ENCODE data around the gene FOXN3.

The FOXN3 gene

GRCh38 chr14:89283327-89284060, 133.5 kb downstream of the FOXN3 start:
- ChIA-PET POLR2A (interaction anchor here (0.6 kb wide), 1 partner anchor 710 kb away, joined by 5 read pairs; no protein-coding TSS in a partner anchor), CTCF (interaction anchor here (1.1 to 1.4 kb wide), 4 partner anchors 10 to 242 kb away, joined by 3 to 4 read pairs (median 3); no protein-coding TSS in a partner anchor)
- no peak for DNase-seq (ENCODE audit: extremely low spot score)
- no peak for TF ChIP-seq CTCF (IDR thresholded peaks at IDR 0.05; ENCODE audit: control extremely low read depth, extremely low read depth, low read depth, missing control alignments)

- TF ChIP-seq CTCF (IDR thresholded peaks at IDR 0.05; ENCODE audit: control extremely low read depth, extremely low read depth, low read depth, missing control alignments): no peak
- DNase-seq (ENCODE audit: extremely low spot score): no peak
- CTCF ChIA-PET: interaction anchor here (1.1 to 1.2 kb wide), 4 partner anchors 9 to 21 kb away, joined by 3 read pairs; no protein-coding TSS in a partner anchor
- POLR2A ChIA-PET: no interaction called here
Observed at GRCh38 chr14:89282191-89282590, 134.8 kb downstream of the FOXN3 start.

- DNase-seq (ENCODE audit: extremely low spot score): no peak
- TF ChIP-seq CTCF (IDR thresholded peaks at IDR 0.05; ENCODE audit: control extremely low read depth, extremely low read depth, low read depth, missing control alignments): no peak
- ChIA-PET CTCF (no interaction called here), POLR2A (no interaction called here)
Observed at GRCh38 chr14:89280600-89280999, 136.4 kb downstream of the FOXN3 start.

- ChIA-PET POLR2A (no interaction called here), CTCF (no interaction called here)
- no peak for TF ChIP-seq CTCF (IDR thresholded peaks at IDR 0.05; ENCODE audit: control extremely low read depth, extremely low read depth, low read depth, missing control alignments)
- no peak for DNase-seq (ENCODE audit: extremely low spot score)
Observed at GRCh38 chr14:89279649-89280232, 137.3 kb downstream of the FOXN3 start.

GRCh38 chr14:89277203-89277602, 139.8 kb downstream of the FOXN3 start:
- no peak for DNase-seq (ENCODE audit: extremely low spot score)
- CTCF ChIA-PET: interaction anchor here (0.8 to 1.5 kb wide), 2 partner anchors 27 to 31 kb away, joined by 3 read pairs; no protein-coding TSS in a partner anchor
- POLR2A ChIA-PET: interaction anchor here (1.1 kb wide), 1 partner anchor 27 kb away, joined by 5 read pairs; no protein-coding TSS in a partner anchor
- TF ChIP-seq CTCF (IDR thresholded peaks at IDR 0.05; ENCODE audit: control extremely low read depth, extremely low read depth, low read depth, missing control alignments): no peak

- CTCF ChIA-PET: interaction anchor here (0.8 to 1.5 kb wide), 2 partner anchors 27 to 32 kb away, joined by 3 read pairs; no protein-coding TSS in a partner anchor
- peak; percentile 77 for DNase-seq (ENCODE audit: extremely low spot score)
- TF ChIP-seq CTCF (IDR thresholded peaks at IDR 0.05; ENCODE audit: control extremely low read depth, extremely low read depth, low read depth, missing control alignments): no peak
- POLR2A ChIA-PET: interaction anchor here (1.1 kb wide), 1 partner anchor 28 kb away, joined by 5 read pairs; no protein-coding TSS in a partner anchor
Observed at GRCh38 chr14:89276424-89276975, 140.5 kb downstream of the FOXN3 start.
